LNCAP (cell line): ENCODE results near the gene RPH3AL.

Experiments
- CTCF ChIP-seq: fragments of 450-650 bp; IDR thresholded peaks from 2 replicates; pipeline ENCODE4 v1.5.1; 2017; ENCODE audit warnings: mild to moderate bottlenecking

Gene RPH3AL

GRCh38 chr17:227078-227945, 125.3 kb downstream of the RPH3AL start:
- no peak for TF ChIP-seq CTCF

GRCh38 chr17:226108-227077, 126.2 kb downstream of the RPH3AL start:
- no peak for TF ChIP-seq CTCF

GRCh38 chr17:225551-225950, 127.1 kb downstream of the RPH3AL start:
- no peak for TF ChIP-seq CTCF

GRCh38 chr17:223723-224471, 128.7 kb downstream of the RPH3AL start:
- TF ChIP-seq CTCF, result no peak

GRCh38 chr17:222172-222571, 130.4 kb downstream of the RPH3AL start:
- TF ChIP-seq CTCF, result no peak

GRCh38 chr17:219696-220095, 132.9 kb downstream of the RPH3AL start:
- no peak for TF ChIP-seq CTCF
